ENCODE results near the gene MYG1. TPM values are rescaled to one million over a fixed set of nuclear protein-coding genes. Genes with fewer than 3 reads are reported as not detected.

MYG1 gene
- total RNA-seq, 1 experiment from 2014 or later, result 32.4 TPM

- CTCF ChIA-PET, result interaction anchor here (0.5 to 3.1 kb wide), 13 partner anchors 16 to 156 kb away, joined by 3 to 46 read pairs (median 5); partner anchors contain the start of genes AAAS, AMHR2 and SP1
- no peaks in the 10 kb centered on the region for H3K9me3 Mint-ChIP-seq (ENCODE audit: low read depth, unreplicated experiment)
- no peaks in the 10 kb centered on the region for H3K36me3 Mint-ChIP-seq (ENCODE audit: insufficient read depth, unreplicated experiment)
- no TSS peak for BruUV-seq (replicated peaks)
- H3K4me1 Mint-ChIP-seq (ENCODE audit: low read depth, unreplicated experiment), result peaks cover 9% of the 10 kb centered on the region
- intact Hi-C loops (cut with micrococcal nuclease; ENCODE audit: unreplicated experiment), result loop anchor here (1.0 to 2.0 kb wide), 2 partner anchors 28 to 69 kb away; partner anchors contain the start of gene SP1
- no peak overlapping the region for H3K27ac Mint-ChIP-seq (ENCODE audit: unreplicated experiment)
- H3K27me3 Mint-ChIP-seq (ENCODE audit: unreplicated experiment), result no peaks in the 10 kb centered on the region
- no peak overlapping the region for H3K4me3 Mint-ChIP-seq (ENCODE audit: low read depth, unreplicated experiment)
- TF ChIP-seq, protein P1, sequence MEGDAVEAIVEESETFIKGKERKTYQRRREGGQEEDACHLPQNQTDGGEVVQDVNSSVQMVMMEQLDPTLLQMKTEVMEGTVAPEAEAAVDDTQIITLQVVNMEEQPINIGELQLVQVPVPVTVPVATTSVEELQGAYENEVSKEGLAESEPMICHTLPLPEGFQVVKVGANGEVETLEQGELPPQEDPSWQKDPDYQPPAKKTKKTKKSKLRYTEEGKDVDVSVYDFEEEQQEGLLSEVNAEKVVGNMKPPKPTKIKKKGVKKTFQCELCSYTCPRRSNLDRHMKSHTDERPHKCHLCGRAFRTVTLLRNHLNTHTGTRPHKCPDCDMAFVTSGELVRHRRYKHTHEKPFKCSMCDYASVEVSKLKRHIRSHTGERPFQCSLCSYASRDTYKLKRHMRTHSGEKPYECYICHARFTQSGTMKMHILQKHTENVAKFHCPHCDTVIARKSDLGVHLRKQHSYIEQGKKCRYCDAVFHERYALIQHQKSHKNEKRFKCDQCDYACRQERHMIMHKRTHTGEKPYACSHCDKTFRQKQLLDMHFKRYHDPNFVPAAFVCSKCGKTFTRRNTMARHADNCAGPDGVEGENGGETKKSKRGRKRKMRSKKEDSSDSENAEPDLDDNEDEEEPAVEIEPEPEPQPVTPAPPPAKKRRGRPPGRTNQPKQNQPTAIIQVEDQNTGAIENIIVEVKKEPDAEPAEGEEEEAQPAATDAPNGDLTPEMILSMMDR (IDR thresholded peaks at IDR 0.05; ENCODE audit: unreplicated experiment), result peak; percentile 49
- peak; percentile 76 for DNase-seq
Observed at GRCh38 chr12:53352331-53353256, 53.1 kb downstream of the MYG1 start.

- Mint-ChIP-seq H3K9me3 (ENCODE audit: low read depth, unreplicated experiment) (no peaks in the 10 kb centered on the region), H3K27me3 (ENCODE audit: unreplicated experiment) (no peaks in the 10 kb centered on the region), H3K4me1 (ENCODE audit: low read depth, unreplicated experiment) (peaks cover 9% of the 10 kb centered on the region), H3K36me3 (ENCODE audit: insufficient read depth, unreplicated experiment) (no peaks in the 10 kb centered on the region), H3K27ac (ENCODE audit: unreplicated experiment) (no peak overlapping the region), H3K4me3 (ENCODE audit: low read depth, unreplicated experiment) (no peak overlapping the region)
- BruUV-seq (replicated peaks), result no TSS peak
- intact Hi-C loops (cut with micrococcal nuclease; ENCODE audit: unreplicated experiment), result loop anchor here (2.0 kb wide), 1 partner anchor 28 kb away; the partner anchor contains the start of gene SP1
- DNase-seq, result no peak
- CTCF ChIA-PET, result interaction anchor here (1.5 to 3.1 kb wide), 3 partner anchors 26 to 68 kb away, joined by 6 to 46 read pairs (median 19); partner anchors contain the start of gene SP1
- TF ChIP-seq, protein P1 (IDR thresholded peaks at IDR 0.05; ENCODE audit: unreplicated experiment), result no peak
Observed at GRCh38 chr12:53353257-53353655, 53.8 kb downstream of the MYG1 start.

GRCh38 chr12:53355121-53355520 is 55.6 kb downstream of the MYG1 start:
- H3K36me3 Mint-ChIP-seq (ENCODE audit: insufficient read depth, unreplicated experiment), result no peaks in the 10 kb centered on the region
- BruUV-seq (replicated peaks), result no TSS peak
- TF ChIP-seq, protein P1 (IDR thresholded peaks at IDR 0.05; ENCODE audit: unreplicated experiment), result no peak

More at GRCh38 chr12:53355121-53355520, 55.6 kb downstream of the MYG1 start:
- H3K27me3 Mint-ChIP-seq (ENCODE audit: unreplicated experiment), result no peaks in the 10 kb centered on the region
- DNase-seq, result no peak
- H3K9me3 Mint-ChIP-seq (ENCODE audit: low read depth, unreplicated experiment), result no peaks in the 10 kb centered on the region
- no peak overlapping the region for H3K27ac Mint-ChIP-seq (ENCODE audit: unreplicated experiment)
- no peak overlapping the region for H3K4me3 Mint-ChIP-seq (ENCODE audit: low read depth, unreplicated experiment)
- intact Hi-C loops (cut with micrococcal nuclease; ENCODE audit: unreplicated experiment), result no loop called here
- peaks cover 9% of the 10 kb centered on the region for H3K4me1 Mint-ChIP-seq (ENCODE audit: low read depth, unreplicated experiment)
- CTCF ChIA-PET, result interaction anchor here (0.9 kb wide), 1 partner anchor 66 kb away, joined by 3 read pairs; no protein-coding TSS in a partner anchor

Other genes with a start within 250 kb of the MYG1 start
- 1.3 and 4.7 TPM in 2 replicates for gene TNS2, start 249.6 kb upstream of the MYG1 start, total RNA-seq (2022)
- 12.9 and 14.6 TPM in 2 replicates for gene SPRYD3, start 220.3 kb upstream of the MYG1 start, total RNA-seq (2022)
- 25.4 and 67.0 TPM in 2 replicates for gene IGFBP6, start 202.0 kb upstream of the MYG1 start, total RNA-seq (2022)
- not detected in 2 replicates for gene SOAT2, start 196.2 kb upstream of the MYG1 start, total RNA-seq (2022)
- 30.3 and 32.7 TPM in 2 replicates for gene ZNF740, start 119.0 kb upstream of the MYG1 start, total RNA-seq (2022)
- 12.2 and 24.0 TPM in 2 replicates for gene CSAD, start 118.8 kb upstream of the MYG1 start, total RNA-seq (2022)
- 4.3 and 5.0 TPM in 2 replicates for gene ITGB7, start 92.4 kb upstream of the MYG1 start, total RNA-seq (2022)
- 36.7 and 43.0 TPM in 2 replicates for gene RARG, start 67.5 kb upstream of the MYG1 start, total RNA-seq (2022)
- 24.3 and 31.1 TPM in 2 replicates for gene ESPL1, start 31.4 kb upstream of the MYG1 start, total RNA-seq (2022)
- 178 and 185 TPM in 2 replicates for gene PFDN5, start 4.2 kb upstream of the MYG1 start, total RNA-seq (2022)
- gene AAAS, start 21.9 kb downstream of the MYG1 start, total RNA-seq (2022), result 31.0 and 33.6 TPM in 2 replicates
- gene SP7, start 36.7 kb downstream of the MYG1 start, total RNA-seq (2022), result not detected in 2 replicates
- gene SP1, start 80.5 kb downstream of the MYG1 start, total RNA-seq (2022), result 52.5 and 58.0 TPM in 2 replicates
- not detected in 2 replicates for gene AMHR2, start 124.2 kb downstream of the MYG1 start, total RNA-seq (2022)
- 151 and 184 TPM in 2 replicates for gene PRR13, start 142.0 kb downstream of the MYG1 start, total RNA-seq (2022)
- 464 and 528 TPM in 2 replicates for gene PCBP2, start 152.4 kb downstream of the MYG1 start, total RNA-seq (2022)
- gene MAP3K12, start 199.8 kb downstream of the MYG1 start, total RNA-seq (2022), result 4.6 and 5.8 TPM in 2 replicates
- 20.7 and 21.8 TPM in 2 replicates for gene TARBP2, start 201.6 kb downstream of the MYG1 start, total RNA-seq (2022)
- not detected in 2 replicates for gene NPFF, start 207.8 kb downstream of the MYG1 start, total RNA-seq (2022)

Data from Calu3 (cell line).